ENCODE measurements around the gene CAPN15. TPM values are rescaled to one million over a fixed set of nuclear protein-coding genes. Genes with fewer than 3 reads are reported as not detected.

The CAPN15 gene
- polyA plus RNA-seq, 2 of the 4 experiments (the other 2 are of a cell fraction), result 11.4 to 33.3 TPM

DNA sequence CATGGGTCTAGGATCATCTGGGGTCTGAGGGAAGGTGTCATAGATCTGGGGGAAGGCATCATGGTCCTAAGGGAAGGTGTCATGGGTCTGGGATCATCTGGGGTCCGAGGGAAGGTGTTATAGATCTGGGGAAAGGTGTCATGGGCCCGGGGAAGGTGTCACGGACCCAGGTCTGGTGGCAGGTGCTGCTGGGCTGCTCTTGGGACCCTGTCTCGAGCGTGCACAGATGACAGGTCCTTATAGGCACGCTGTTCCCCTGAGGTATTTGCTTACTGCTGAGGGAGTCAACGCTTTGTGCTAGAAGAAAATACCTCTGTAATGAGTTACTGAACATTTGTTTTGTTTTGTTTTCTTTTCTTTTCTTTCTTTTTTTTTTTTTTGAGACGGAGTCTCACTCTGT lies 63.7 kb downstream of the CAPN15 start:
- Histone ChIP-seq H3K4me3 (peak overlapping the region; percentile 90; the same call in 2 of the 3 replicates), H3K4me2 (peak overlapping the region; percentile 96), H3K27ac (no peak overlapping the region), H3K4me1 (peaks cover 34% of the 10 kb centered on the region), H3K9me3 (no peaks in the 10 kb centered on the region)
- TF ChIP-seq ESRRA (IDR thresholded peaks at IDR 0.05; ENCODE audit: borderline replicate concordance, low read length) (no peak), ZNF302 (CRISPR knock-in tag; IDR thresholded peaks at IDR 0.05) (no peak), TFCP2L1 (CRISPR knock-in tag; IDR thresholded peaks at IDR 0.05) (no peak), CBX8 (IDR thresholded peaks at IDR 0.05) (no peak), BHLHE40 (IDR thresholded peaks at IDR 0.05; ENCODE audit: low read depth, low read length) (no peak), SREBF2 (IDR thresholded peaks at IDR 0.05) (no peak), CBX2 (IDR thresholded peaks at IDR 0.05; ENCODE audit: borderline replicate concordance, low read depth) (no peak), PHF8 (IDR thresholded peaks at IDR 0.05; ENCODE audit: borderline replicate concordance, low read depth) (no peak), RAD21 (conservative IDR thresholded peaks at IDR 0.05 in 1 of 2, IDR thresholded peaks at IDR 0.05 in 1 of 2) (no peak), HOXA7 (CRISPR knock-in tag; IDR thresholded peaks at IDR 0.05) (no peak), ZSCAN20 (CRISPR knock-in tag; IDR thresholded peaks at IDR 0.05) (no peak)
- TF ChIP-seq, protein P1, sequence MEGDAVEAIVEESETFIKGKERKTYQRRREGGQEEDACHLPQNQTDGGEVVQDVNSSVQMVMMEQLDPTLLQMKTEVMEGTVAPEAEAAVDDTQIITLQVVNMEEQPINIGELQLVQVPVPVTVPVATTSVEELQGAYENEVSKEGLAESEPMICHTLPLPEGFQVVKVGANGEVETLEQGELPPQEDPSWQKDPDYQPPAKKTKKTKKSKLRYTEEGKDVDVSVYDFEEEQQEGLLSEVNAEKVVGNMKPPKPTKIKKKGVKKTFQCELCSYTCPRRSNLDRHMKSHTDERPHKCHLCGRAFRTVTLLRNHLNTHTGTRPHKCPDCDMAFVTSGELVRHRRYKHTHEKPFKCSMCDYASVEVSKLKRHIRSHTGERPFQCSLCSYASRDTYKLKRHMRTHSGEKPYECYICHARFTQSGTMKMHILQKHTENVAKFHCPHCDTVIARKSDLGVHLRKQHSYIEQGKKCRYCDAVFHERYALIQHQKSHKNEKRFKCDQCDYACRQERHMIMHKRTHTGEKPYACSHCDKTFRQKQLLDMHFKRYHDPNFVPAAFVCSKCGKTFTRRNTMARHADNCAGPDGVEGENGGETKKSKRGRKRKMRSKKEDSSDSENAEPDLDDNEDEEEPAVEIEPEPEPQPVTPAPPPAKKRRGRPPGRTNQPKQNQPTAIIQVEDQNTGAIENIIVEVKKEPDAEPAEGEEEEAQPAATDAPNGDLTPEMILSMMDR (IDR thresholded peaks at IDR 0.05), result no peak
- TF ChIP-seq, protein P2, sequence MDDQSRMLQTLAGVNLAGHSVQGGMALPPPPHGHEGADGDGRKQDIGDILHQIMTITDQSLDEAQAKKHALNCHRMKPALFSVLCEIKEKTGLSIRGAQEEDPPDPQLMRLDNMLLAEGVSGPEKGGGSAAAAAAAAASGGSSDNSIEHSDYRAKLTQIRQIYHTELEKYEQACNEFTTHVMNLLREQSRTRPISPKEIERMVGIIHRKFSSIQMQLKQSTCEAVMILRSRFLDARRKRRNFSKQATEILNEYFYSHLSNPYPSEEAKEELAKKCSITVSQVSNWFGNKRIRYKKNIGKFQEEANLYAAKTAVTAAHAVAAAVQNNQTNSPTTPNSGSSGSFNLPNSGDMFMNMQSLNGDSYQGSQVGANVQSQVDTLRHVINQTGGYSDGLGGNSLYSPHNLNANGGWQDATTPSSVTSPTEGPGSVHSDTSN (IDR thresholded peaks at IDR 0.05), result no peak
- CTCF ChIA-PET, result interaction anchor here (1.4 to 3.1 kb wide), 4 partner anchors 13 to 69 kb away, joined by 4 to 14 read pairs (median 6); no protein-coding TSS in a partner anchor
- FAIRE-seq (no peak), DNase-seq (ENCODE audit: low read depth in 1 of 2, low spot score in 1 of 2) (no peak), ATAC-seq (no peak)
- WGBS (ENCODE audit: missing lambda C conversion rate), result 92% methylated on average over 8 of the region's 8 CpGs
- POLR2A ChIA-PET, result no interaction called here

DNA sequence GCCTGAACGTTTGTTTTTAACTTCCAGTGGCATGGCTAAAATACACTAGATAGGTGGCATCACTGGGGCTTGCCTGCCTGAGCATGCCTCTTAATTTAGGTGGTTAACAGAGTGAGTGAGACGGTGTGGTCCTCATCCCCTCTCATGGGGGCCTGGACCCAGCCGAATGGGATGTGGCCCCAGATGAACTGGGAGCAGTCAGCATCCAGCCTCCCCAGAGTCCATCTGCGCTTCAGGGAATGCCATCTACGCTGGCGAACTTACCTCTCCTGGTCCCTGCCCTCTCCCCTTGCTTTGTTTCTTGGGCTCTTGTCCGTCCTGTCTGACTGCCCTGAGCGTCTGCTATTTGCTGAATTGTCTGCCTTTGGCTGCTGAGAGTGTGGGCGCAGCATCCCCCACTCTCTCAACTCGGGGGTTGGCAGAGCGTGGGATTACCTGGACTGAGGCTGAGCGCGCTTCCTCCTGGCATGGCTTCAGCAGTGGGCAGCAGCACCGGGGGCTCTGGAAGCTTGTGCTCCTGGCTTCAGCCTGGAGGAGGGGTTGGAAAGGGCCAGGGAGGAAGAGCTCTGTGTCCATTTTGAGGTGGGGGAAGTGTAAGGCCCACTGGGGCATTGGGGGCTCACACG lies 64.5 kb downstream of the CAPN15 start:
- no peaks in the 10 kb centered on the region for H3K9me3 ChIP-seq
- H3K27ac ChIP-seq, result no peak overlapping the region
- DNase-seq (ENCODE audit: low read depth in 1 of 2, low spot score in 1 of 2) (no peak), ATAC-seq (no peak), FAIRE-seq (no peak)
- ChIA-PET POLR2A (no interaction called here), CTCF (interaction anchor here (1.8 to 3.1 kb wide), 2 partner anchors 34 to 68 kb away, joined by 4 to 14 read pairs; no protein-coding TSS in a partner anchor)
- whole genome bisulfite sequencing (ENCODE audit: missing lambda C conversion rate), result 89% methylated on average over 14 of the region's 15 CpGs
- no peak overlapping the region for H3K4me3 ChIP-seq
- TF ChIP-seq RFX5 (IDR thresholded peaks at IDR 0.05) (no peak), FOSL2 (IDR thresholded peaks at IDR 0.05) (no peak), FOSL2 (CRISPR knock-in tag; IDR thresholded peaks at IDR 0.05) (no peak), ZNF302 (CRISPR knock-in tag; IDR thresholded peaks at IDR 0.05) (no peak), KDM1A (IDR thresholded peaks at IDR 0.05; ENCODE audit: low read depth) (no peak), NFE2L2 (conservative IDR thresholded peaks at IDR 0.05; ENCODE audit: low read length) (no peak), TFCP2L1 (CRISPR knock-in tag; IDR thresholded peaks at IDR 0.05) (no peak), HOXB5 (CRISPR knock-in tag; IDR thresholded peaks at IDR 0.05) (no peak), GATA3 (IDR thresholded peaks at IDR 0.05; ENCODE audit: borderline replicate concordance) (no peak), FOSB (CRISPR knock-in tag; IDR thresholded peaks at IDR 0.05) (no peak), TP53 (CRISPR knock-in tag; IDR thresholded peaks at IDR 0.05) (no peak), CEBPB (IDR thresholded peaks at IDR 0.05) (no peak)
- TF ChIP-seq, protein P1 (IDR thresholded peaks at IDR 0.05), result no peak
- H3K4me1 ChIP-seq, result peaks cover 31% of the 10 kb centered on the region
- no peak overlapping the region for H3K4me2 ChIP-seq
